Mesothelial cell of epicardium (in vitro differentiated cells): ENCODE data around the gene CCDC32. TPM values are rescaled to one million over a fixed set of nuclear protein-coding genes. Genes with fewer than 3 reads are reported as not detected.

Experiments used
- DNase-seq, 2 experiments: peaks; one replicate each; pipeline ENCODE4 v3.0.0; 2021; ENCODE audit warnings: low spot score in 2 of 2; ENCODE audit not compliant: unreplicated experiment in 2 of 2
- H3K27ac Mint-ChIP-seq: 2 replicates; pipeline ENCODE4 v1.8.0; 2021; ENCODE audit warnings: mixed read lengths
- H3K27me3 Mint-ChIP-seq: 2 replicates; pipeline ENCODE4 v1.8.0; 2021; ENCODE audit warnings: low read depth, mixed read lengths
- H3K36me3 Mint-ChIP-seq: 2 replicates; pipeline ENCODE4 v1.8.0; 2021; ENCODE audit warnings: mixed read lengths
- H3K4me1 Mint-ChIP-seq: 2 replicates; pipeline ENCODE4 v1.8.0; 2021; ENCODE audit warnings: mixed read lengths
- H3K4me3 Mint-ChIP-seq: 2 replicates; pipeline ENCODE4 v1.8.0; 2021; ENCODE audit warnings: mild to moderate bottlenecking, moderate library complexity, mixed read lengths
- H3K9me3 Mint-ChIP-seq: 2 replicates; pipeline ENCODE4 v1.8.0; 2021; ENCODE audit warnings: mixed read lengths
- CTCF ChIP-seq: fragments of 200-600 bp; sonication (generic); IDR thresholded peaks from one replicate; pipeline ENCODE4 v1.5.0; 2021; ENCODE audit warnings: antibody characterized with exemption; ENCODE audit not compliant: unreplicated experiment
- total RNA-seq: library from RNA; stranded (reverse); gene quantifications from 3 replicates; pipeline ENCODE4 v1.2.1, GENCODE V29; 2021

Gene CCDC32
- total RNA-seq, 1 donor from 2014 or later: 28.8 TPM

DNA sequence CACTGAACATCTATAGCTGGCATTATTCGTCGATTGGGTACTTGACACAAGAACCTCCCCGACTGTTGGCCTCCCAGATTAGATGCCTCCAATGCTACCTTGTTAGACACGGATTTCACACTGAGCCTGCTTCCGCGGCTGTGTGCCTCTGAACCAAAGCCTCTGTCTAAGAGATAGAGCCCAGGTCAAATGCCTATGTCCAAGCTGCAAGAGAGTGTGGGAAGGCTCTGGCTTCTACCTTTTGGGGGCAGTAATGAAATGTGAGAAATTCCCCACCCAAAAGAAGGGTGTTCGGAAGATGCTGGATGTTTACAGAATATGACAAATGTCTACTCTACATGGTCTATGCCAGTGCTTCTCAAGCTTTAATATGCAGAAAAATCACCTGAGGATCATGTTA, 2.3 kb upstream of the CCDC32 start:
- H3K4me1 Mint-ChIP-seq: peaks cover 34% of the 10 kb centered on the region
- no peaks in the 10 kb centered on the region for H3K27me3 Mint-ChIP-seq
- H3K4me3 Mint-ChIP-seq: no peak overlapping the region
- TF ChIP-seq CTCF: no peak
- no peak overlapping the region for H3K27ac Mint-ChIP-seq
- DNase-seq: no peak
- no peaks in the 10 kb centered on the region for H3K9me3 Mint-ChIP-seq
- H3K36me3 Mint-ChIP-seq: no peaks in the 10 kb centered on the region

DNA sequence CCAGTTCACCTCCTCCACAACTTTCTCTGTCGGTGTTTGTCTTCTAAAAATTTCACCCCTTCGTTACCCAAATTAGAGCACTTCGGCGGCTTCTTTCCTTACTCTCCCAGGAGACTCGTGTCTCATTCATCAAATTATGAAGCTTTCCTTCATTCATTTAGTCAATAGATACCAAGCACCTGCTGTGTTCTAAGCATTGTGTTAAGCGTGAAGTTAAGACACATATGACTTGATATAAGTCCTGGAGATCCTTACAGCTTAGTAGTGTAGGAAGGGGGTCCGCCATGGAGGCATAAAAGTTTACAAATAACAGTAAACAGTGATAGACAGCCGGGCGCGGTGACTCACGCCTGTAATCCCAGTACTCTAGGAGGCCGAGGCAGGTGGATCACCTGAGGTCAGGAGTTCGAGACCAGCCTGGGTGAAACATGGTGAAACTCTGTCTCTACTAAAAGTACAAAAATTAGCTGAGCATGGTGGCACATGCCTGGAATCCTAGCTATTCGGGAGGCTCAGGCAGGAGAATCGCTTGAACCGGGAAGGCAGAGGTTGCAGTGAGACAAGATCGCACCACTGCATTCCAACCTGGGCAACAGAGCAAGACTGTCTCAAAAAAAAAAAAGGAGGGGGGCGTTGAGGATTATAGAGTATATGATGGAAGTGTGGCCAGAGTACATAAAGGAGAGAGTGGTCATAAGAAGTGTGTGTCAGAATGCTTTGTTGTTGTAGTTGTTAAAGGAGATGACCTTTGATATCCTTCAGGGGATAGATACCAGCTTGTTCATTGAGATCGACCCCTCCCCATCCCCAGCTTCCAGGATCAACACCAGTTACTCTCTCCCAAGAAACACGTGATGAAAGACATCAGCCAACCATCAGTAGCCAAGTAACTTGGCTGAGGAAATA, 744 bp upstream of the CCDC32 start:
- peaks cover 30% of the 10 kb centered on the region for H3K4me1 Mint-ChIP-seq
- no peak for TF ChIP-seq CTCF
- no peaks in the 10 kb centered on the region for H3K9me3 Mint-ChIP-seq
- peak overlapping the region; percentile 97 for H3K27ac Mint-ChIP-seq
- no peaks in the 10 kb centered on the region for H3K27me3 Mint-ChIP-seq
- DNase-seq: peak in 1 of 2 experiments; percentile 31
- peaks cover 8% of the 10 kb centered on the region for H3K36me3 Mint-ChIP-seq
- H3K4me3 Mint-ChIP-seq: peak overlapping the region; percentile 92

GRCh38 chr15:40563426-40563825, 1.4 kb downstream of the CCDC32 start:
- Mint-ChIP-seq H3K27me3 (no peaks in the 10 kb centered on the region), H3K36me3 (peaks cover 12% of the 10 kb centered on the region), H3K9me3 (no peaks in the 10 kb centered on the region), H3K4me3 (peak overlapping the region; percentile 92), H3K4me1 (peaks cover 20% of the 10 kb centered on the region), H3K27ac (no peak overlapping the region)
- DNase-seq: no peak
- TF ChIP-seq CTCF: no peak

- peaks cover 24% of the 10 kb centered on the region for H3K4me1 Mint-ChIP-seq
- no peaks in the 10 kb centered on the region for H3K9me3 Mint-ChIP-seq
- H3K27ac Mint-ChIP-seq: no peak overlapping the region
- H3K4me3 Mint-ChIP-seq: no peak overlapping the region
- TF ChIP-seq CTCF: no peak
- no peaks in the 10 kb centered on the region for H3K27me3 Mint-ChIP-seq
- peaks cover 12% of the 10 kb centered on the region for H3K36me3 Mint-ChIP-seq
- DNase-seq: no peak
Measured at GRCh38 chr15:40562691-40563090, 2.2 kb downstream of the CCDC32 start.

DNA sequence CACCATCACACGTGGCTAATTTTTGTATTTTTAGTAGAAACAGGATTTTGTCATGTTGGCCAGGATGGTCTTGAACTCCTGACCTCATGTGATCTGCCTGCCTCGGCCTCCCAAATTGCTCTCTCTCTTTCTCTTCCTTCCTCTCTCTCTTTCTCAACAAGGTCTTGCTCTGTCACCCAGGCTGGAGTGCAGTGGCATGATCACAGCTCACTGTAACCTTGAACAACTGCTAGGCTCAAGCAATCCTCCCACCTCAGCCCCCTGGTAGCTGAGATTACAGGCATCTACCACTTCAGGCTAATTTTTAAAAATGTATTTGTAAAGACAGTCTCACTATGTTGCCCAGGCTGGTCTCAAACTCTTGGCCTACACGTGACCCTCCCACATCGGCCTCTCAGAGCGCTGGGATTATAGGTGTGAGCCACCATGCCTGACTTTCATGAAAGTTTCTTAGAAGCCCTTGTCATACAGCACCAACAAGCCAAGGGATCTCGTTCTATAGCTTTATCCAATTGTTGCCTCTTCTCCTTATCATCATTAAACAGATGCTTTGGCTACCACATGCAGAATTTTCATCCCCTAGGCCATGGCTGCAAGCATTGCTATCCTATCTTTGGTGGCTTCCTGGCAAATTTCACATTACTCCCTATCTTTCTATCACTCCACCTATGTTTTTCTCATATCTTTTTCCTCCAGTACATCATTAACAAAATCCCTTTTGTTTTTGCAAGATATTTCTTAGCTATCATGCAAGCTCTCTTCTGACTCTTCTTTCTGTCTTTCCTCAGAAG, 5.7 kb downstream of the CCDC32 start:
- Mint-ChIP-seq H3K36me3 (peaks cover 33% of the 10 kb centered on the region), H3K4me3 (no peak overlapping the region)

More for the DNA sequence above, 5.7 kb downstream of the CCDC32 start:
- no peak for DNase-seq
- Mint-ChIP-seq H3K27me3 (no peaks in the 10 kb centered on the region), H3K27ac (peak overlapping the region; percentile 27), H3K4me1 (peaks cover 17% of the 10 kb centered on the region), H3K9me3 (no peaks in the 10 kb centered on the region)
- no peak for TF ChIP-seq CTCF
